Stimulated activated CD4-positive, alpha-beta T cell treated with anti-CD3 and anti-CD28 coated beads, TNF-alpha, amount 100 ng/mL, for 4 hours (primary cell): ENCODE data around the gene UBE2E3.

Experiments
- DNase-seq, 3 experiments: peaks; one replicate each; pipeline ENCODE4 v3.0.0-alpha.2; 2020; ENCODE audit warnings: low read depth in 3 of 3

The UBE2E3 gene

DNA sequence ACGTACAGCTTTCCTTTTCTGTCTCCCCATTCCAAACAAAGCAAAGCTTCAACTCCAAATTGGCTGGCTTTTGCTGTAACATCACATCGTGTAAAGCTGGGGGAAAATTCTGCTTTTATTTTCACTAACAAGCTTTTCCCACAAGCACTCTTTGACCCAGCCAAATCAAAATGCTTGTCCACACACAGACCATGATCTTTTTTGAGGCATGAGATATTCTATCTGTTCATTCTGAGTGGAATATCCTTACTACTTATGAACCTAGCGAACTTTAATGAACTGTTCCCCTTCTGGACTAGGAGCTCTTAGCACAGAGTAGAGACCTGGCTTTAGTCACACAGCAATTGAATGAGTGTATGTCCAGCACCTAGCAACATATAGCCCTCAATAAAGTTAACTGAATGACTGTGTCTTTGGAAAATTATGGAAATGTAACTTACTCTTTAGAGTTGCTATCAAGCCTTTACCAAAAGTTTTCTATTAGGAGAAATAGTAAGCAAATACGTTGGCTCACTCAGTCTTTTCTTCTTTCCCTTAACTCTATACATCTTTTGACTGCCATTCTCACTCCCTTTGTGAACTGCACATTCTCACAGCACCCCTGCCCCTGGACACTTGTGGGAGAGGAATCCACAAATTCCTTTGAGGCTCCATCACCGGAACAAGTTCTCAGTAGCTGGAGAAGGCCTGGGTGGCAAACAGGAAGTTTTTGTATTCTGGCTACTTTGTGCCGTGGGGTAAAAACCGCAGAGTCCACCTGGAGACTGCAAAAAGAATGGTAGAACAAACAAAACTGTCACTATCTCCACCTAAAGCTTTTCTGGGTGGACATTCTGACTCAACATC is 1.3 kb upstream of the UBE2E3 start:
- DNase-seq: no peak

DNA sequence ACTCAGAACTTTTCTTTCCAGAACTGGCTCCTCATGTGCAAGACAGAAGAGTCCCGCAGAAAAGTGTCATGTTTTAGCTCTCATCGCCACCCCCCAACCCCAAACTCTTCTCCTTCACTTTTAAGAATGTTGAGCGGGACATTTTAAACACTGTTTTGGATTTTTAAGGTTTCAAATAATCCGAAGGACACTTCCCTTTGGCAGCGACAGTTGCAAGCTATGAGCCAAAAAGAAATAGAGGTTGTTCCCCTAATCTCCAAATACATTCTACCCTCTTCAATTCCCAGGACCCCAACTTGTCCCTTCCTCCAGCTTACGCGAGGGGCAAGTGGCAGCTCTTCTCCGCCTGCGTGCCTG is 678 bp upstream of the UBE2E3 start:
- no peak for DNase-seq

DNA sequence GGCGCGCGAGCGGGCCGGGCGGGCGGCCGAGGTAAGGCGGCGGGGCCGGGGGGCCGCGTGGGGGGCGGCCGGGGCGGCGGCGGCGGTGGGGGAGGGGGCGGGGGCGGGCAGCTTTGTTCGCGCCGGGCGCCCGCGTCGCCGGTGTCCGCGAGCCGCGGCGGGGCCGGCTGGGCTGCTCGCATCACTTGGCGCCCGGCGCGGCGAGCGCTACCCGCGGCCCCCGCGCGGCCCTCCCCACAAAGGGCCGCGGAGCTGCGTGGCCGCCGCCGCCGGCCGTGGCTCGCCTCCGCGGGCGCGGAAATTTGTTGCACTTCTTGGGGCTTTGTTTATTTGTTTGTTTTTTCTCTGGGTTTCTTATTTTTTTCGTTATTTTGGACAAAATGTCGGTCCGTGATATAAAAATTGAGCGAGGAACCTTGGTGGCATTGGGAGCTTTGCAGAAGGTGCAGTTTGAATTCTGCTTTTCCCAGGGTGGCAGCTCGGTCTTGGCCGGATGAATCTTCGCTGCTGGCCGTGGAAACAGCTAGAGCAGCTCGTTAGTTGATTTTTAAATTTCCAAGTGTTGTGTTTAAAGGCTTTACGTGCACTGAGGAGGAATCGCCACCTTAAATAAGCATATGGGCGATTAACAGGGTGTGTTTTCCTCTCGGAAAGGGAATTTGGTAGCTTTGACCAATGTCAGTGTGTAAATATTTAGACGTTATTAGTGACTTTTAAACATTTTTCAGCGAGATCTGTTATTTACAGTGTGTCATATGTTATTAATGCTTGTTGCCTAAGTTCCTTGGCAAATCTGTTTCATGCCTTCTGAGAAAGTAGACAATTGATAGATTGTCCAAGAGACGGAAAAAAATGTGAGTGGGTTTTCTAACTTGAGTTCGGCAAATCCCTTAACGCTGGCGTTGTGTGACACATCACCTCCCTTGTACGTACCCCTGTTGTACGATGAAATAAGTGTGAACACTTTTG is 822 bp downstream of the UBE2E3 start:
- DNase-seq: peak in 1 of 3 experiments; percentile 2

DNA sequence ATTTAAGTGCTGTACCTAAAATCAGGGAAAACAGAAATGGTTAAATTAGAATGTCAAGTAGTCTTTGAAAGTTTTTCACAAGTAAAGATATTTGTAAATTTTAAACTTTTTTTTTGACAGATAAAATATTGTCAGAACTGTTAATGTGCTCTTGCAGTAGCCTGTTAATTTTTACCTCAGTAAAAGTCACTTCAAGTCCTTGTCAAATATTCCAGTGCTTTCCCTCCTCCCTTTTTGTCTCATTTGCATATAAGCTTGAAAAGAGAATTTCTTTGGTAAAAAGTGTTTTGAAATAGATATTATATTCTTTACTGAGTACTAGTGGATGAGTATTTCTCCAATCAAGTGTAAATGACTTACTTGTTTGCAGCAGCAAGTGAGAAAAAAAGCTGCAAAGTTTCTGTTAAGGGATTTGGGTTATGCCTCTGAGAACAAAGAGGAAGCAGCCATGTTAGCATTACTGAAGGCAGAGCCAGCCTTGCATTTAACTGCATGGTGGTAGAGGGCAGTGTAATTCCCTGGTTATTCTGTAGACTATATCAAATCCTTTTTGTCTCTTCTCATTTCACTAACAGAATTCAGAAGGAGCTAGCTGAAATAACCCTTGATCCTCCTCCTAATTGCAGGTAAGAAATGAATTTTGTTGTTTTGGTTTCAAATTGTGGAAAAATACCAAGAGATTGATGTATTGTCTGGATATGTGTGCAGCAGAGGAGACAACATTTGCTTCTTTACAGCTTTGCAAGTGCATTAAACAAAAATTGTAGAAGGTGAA is 3.2 kb downstream of the UBE2E3 start:
- DNase-seq: no peak

DNA sequence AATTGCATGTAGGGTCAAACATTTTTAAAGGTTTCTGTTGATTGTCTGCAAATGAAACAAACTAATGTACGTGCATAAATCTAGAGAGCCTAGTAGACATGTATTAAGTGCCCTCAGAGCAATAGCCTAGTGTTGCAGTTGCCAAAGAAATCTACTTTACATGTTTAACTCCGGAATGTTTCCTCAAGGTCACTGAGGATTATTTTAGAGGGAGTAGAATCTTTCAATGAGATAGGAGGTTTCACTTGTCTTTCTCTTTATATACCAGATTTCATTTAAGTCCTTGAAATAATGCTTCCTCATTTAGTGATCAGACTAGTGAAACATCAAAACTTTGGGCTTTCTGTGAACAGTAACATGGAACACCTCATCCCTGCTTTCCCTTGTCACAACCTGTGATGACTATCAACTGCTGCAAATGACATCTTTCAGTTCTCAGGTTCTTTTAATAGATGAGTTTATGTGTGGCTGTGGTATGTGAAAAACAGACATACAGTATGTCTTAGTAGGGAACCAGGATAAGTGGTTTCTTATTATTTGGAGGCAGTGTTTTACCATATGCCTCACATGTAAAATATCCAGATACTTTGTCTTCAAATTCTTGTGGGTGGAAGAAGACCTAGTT is 5.5 kb downstream of the UBE2E3 start:
- no peak for DNase-seq

DNA sequence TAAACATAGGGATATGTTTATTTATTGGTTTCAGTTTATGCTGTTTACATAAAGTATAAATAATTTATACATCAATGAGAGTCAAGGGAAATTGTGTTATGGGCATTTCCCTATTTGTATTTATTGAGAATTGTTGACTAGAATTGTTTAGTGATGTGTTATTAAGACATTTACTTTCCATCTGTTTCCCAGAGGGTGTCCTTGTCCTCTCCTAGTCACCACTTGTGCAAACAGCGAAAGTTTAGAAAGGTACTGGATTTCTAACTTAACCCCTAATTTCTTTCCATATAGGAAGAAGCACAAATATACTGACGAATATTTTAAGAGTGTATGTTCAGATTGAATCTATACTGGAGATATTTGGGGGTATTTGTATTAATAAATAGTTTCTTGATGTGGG is 6.7 kb downstream of the UBE2E3 start:
- no peak for DNase-seq

DNA sequence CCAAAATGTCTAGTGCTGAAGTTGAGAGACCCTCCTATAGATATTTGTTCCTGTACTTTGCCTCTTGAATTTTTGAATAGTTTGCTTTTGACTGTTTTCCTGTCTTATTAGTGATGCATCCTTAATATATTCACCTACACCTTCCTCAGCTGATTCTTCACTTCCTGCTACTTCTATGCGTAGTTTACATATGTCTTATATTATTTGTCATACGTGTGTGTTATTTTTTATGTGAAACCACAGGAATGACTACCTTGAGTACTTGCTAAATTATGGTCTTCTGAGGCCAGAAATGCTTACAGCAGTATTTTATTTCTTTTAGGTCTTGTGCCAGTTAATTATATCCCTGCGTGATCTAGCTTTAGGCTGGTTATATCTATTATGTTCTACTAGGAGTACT is 9.9 kb downstream of the UBE2E3 start:
- DNase-seq: no peak

DNA sequence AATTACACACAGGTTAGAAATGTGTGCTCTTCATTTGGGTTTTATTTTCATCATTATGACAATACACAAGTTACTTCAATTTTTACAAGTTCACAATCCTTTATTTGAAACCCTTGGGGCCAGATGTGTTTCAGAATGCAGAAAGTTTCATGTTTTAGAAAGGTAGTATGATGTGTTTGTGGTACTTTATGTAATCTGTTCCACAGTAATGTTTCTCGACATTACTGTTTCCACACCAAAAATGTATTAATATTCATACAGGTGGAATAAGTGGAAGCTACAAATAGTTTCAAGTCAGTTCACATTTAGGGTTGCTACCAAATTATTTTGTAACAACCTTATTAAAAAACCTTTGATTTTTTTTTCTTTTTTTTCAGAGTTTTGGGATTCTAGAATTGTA is 10.4 kb downstream of the UBE2E3 start:
- no peak for DNase-seq

DNA sequence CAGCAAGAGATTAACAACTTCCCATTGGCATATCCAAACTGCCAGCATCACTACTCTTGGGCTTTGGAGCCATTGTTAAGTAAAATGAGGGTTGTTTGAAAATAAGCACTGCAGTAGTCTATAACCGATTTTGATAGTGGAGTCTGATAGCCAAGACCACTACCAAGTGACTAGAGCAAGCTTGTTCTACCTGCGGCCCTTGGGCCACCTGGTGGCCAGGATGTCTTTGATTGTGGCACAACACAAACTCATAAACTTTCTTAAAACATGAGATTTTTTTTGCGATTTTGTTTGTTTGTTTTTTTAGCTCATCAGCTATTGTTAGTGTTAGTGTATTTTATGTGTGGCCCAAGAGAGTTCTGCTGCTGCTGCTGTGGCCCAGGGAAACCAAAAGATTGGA is 11.0 kb downstream of the UBE2E3 start:
- DNase-seq: no peak

DNA sequence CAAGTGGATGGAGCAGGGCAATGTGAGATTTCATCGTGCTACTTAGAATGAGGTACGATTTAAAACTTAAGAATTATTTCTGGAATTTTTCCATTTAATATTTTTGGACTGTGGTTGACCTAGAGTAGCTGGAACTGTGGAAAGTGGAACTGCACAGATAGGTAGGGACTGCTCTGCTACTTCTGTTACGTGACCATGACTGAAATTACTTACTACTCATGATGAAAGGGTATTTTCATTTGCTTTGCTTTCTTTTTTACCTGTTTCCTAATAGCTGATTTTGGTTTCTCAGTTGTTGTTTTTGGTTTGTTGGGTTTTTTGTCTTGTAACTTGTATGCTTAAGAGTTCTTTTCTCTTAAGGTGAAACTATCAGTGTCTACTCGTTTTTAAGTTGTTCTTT is 11.4 kb downstream of the UBE2E3 start:
- no peak for DNase-seq

DNA sequence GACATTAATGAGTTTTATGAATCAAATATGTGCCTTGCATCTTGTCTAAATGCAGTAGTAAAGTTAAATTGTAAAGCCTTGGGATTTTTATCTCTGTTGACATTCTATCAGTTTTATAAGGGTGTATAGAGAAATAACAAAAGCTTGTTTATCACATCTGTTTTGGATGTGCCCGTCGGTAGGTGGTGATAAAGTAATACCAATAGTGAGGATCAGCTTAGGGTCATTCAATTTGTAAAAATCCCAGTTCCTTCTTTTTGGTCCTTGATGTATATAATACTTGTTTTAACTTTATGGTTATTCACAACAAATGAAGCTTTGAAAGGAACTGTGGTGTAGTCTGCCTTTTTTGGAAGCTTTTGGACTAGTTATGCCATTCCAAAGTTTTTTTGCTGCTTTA is 12.6 kb downstream of the UBE2E3 start:
- DNase-seq: no peak

DNA sequence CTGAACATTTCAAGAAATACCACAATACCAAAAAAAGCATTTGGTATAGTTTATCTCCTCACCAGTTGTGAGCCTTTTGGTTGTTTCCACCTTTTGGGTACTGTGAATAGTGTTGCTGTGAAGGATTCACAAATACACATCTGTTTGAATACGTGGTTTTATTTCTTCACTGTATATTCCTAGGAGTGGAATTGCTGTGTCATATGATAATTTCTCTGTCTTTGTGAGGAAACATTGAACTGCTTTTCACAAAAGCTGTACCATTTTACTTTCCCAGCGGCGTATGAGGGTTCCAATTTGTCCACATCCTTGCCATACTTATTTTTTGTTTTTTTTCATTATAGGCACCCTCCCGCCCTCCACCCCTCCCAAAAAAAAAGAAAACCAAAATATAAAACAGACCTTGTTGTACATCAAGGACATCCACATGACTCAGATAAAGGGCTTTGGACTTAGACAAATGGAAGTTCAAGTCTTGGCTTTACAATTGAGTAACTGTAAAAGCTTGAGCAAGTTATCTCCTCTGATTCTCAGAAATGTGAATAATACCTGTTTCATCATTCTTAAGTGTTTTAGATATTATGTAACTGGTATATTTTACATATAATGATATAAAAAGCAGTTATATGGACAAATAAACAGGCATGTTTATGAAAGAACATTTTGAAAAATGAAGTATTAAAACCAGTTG is 19.0 kb downstream of the UBE2E3 start:
- DNase-seq: no peak

DNA sequence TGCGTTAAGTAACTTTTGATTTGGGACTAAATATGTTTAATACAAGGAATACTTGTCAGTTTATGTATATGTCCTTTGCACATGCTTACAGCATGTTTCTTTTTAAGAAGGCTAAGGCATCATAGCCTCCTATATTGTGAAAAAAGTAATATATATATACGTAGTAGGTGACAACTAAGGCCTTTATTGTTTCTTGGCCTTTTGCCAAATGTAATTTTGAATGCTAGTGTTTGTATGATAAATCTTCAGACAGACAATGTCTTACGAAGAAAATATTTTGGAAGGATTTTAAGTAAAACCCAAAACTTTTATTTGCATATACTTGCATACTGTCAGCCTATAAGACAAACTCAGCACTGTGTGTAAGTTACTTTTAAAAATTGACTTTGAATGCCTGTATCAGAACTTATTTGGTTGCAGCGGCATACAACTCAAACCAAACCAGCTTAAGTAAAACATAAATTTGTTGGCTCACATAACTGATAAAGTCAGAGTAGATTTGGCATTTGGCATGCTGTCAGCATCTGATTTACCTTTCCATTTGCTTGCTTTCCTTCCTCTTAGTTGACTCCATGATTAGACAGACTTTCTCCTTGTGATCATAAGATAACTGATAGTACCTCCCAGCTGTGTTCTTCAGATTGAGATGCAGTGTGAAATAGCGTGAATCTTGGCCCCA is 24.4 kb downstream of the UBE2E3 start:
- no peak for DNase-seq

DNA sequence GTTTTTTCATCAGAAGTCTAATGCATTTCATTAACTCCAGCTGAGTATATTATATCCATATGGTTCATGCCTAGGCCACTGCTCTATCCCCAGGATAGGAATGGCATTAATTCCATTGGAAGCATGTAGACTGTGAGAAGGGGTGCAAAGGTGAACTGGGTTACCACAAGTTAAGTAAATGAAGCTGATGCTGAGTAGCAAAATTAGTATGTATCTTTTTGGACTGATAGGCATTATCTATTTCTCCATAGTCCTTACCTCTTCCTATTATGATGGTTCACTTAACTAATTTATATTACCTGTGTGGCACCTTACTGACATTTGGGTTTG is 24.9 kb downstream of the UBE2E3 start:
- DNase-seq: no peak

DNA sequence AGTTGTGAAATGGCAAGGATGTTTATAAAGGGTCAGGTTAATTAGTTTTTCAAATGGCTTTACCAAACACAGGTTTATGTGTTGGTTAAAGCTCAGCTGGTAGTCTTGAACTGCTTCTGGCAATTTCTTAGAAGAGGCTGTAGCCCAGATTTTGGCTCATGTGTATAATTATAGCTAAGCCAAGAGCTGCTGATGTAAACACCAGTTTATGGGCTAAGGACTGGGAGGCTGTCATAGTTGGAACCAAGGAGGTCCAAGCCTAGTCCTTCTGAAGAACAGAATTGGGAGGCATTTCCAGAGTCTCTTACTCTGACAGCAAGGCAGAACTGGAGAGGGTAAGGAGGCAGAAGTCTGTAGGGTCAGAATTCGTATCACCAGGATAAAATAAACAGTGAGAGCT is 25.4 kb downstream of the UBE2E3 start:
- no peak for DNase-seq

DNA sequence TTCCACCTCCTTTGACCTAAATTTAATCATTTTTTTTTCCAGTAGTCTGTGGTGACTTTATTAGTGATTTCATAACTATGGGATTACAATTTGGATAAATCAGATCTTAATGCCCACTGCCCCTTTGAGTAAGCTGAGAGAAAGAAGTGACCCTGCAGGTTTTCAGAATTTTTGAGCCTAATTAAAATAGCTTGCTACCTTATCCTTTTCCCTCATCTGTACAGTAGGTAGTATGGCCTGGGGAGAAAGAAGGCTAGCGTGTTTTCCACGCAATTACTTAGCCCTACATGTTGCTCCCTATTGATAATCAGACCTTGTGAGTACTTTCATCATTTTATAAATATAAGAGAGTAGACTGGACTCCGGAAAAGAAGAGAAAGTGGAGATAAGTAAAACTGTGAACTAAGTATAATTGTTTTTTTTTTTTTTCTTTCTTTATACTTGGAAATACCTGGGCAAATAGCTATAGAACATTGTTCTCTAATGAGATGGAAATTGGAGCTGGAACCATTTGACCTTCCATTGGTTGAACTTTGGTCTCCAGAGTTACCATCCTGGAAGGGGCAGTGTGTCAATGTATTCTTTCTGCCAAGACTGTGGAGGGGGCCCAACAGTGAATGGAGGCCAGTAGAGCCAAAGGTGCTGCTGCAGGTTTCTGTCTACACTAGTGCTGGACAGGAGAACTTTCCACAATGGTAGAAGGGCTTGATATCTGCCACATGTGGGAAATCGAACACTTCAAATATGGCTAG is 26.9 kb downstream of the UBE2E3 start:
- DNase-seq: no peak

DNA sequence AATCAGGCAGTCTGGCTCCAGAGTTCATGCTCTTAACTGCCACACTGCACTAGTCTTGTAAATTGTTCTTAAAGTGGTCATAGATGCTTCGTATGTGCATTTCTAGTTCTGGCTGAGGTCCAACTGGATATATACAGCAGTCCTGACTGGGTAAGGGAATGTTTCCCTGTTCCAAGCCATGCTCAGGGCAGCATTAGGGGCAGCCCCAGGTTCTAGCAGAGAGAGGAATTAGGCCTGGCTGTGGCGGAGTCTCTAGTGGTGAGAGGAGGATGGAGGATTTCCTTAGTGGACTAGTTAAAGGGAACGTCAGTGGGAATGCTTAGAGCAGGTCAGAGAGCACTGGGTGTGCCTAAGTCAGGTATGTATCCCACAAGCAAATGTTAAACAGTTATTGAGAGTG is 28.0 kb downstream of the UBE2E3 start:
- no peak for DNase-seq

DNA sequence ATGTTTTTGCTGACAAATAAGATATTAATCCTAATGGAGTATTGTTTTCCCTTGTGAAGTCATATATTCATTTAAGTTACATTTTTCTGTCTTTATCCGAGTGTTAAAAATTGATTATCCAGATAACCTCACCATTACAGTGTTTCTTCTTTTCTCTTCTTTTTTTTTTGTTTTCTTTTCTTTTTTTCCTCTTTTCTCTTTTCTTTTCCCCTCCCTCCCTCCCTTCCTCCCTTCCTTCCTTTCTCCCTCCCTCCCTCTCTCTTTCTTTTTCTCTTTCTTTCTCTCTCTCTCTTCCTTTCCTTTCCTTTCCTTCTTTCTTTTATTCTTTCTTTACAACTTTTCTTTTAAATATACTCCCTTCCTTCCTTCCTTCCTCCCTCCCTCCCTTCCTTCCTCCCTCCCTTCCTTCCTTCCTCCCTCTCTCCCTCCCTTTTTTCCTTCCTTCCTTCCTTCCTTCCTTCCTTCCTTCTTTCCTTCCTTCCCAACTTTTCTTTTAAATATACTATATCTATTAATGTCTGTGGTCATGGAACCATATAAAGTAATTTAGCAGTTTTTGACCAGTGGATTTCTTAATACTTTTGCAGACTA is 40.9 kb downstream of the UBE2E3 start:
- no peak for DNase-seq

DNA sequence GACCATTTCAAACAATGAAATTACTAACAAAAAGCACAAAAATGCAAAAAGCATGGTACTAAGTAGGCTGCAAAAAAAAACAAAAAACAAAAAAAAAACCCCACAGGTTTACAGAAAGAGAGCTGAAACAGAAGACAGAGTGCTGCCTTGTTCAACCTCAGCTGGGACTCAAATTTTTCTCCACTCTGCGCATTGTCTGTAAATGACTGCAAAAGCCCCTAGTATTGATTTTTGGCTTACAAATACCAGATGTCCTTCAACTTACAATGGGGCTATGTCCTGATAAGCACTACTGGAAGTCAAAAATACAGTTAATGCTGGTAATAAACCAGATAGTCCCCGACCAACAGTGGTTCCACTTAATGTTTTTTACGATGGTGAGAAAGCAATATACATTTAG is 42.2 kb downstream of the UBE2E3 start:
- no peak for DNase-seq

DNA sequence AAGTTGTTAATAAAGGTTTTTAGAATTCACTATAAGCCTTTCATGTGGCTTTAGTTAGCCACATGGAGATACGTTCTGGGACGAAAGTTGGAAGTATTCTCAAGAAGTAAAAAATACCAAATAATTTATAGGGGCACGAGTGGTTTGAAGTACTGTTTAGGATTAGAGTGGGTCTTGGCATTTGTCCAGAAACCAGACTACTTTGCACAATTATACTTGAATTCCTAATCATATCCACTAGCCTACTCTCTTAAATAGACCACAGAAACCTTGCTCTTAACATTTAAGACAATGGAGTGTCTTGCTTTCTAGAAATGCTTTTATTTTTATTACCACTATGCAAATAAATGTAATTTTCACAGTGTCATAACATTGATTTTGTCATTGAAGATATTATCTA is 44.6 kb downstream of the UBE2E3 start:
- DNase-seq: no peak
